Measurements from ENCODE around the gene AOPEP.

The AOPEP gene

DNA sequence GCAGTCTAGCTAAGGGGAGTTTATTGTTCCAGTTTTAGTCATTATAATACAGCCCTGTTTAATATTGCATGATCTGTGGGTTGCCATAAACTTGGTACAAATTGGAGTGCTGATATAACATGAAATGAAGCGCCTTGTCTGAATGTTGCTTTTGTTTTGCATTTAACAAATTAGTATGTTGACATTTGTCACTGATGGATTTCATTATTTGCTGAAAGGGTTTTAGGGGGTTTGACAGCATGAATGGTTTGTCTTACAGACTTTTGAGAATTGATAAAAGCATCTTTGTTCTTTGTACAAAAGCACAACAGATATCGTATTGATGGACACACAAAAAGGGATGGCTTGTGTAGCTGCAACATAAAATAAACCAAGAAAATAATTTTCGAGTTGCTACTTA is 178.3 kb downstream of the AOPEP start:
- DNase-seq, result no peak

DNA sequence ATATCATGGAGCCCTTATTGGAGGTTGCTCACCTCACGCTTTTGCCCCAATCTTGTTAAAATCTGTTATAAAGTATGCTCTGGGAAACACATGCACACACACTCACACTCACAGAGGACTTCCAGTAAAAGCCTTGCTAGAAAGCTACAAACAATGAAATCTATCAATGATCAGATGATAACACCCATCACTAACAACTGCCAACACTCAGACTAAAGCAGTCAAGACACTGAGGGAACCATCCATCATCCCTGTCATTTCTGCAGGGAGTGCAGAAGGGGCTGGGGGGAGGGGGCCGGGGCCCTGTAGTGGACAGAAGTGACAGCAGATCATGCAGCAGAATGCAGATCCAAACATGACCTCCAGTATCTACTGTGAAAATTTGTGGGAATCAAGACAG is 179.1 kb downstream of the AOPEP start:
- DNase-seq, result no peak

DNA sequence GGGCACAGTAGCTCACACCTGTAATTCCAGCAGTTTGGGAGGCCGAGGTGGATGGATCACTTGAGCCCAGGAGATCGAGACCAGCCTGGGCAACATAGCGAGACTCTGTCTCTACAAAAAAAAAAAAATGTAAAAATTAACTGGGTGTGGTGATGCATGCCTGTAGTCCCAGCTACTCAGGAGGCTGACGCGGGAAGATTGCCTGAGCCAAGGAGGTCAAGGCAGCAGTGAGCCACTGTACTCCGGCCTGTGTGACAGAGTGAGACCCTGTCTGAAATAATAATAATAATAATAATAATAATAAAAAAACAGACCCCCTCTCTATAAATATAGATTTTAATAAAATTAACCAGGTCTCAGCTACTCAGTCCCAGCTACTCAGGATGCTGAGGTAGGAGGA is 179.7 kb downstream of the AOPEP start:
- no peak for DNase-seq

DNA sequence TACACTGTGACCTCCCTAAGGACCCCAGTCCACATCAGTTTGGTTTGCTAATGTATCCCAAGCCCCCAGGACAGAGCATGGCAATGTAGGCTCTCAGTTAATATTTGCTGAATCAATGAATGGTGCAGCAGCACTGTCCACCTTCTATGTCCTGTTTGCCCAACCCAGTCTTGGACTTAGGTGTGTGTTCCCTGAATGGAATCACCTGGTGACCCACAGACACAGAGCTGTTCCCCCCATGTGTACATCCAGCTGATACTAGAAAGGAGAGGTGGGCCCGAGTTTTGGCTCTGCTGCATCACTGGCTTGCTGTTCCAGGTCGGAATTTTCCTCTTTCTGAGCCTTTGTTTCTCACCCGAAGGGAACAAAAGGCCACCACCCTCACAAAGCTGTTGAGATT is 180.2 kb downstream of the AOPEP start:
- DNase-seq, result no peak

GRCh38 chr9:94907264-94907936 is 180.9 kb downstream of the AOPEP start:
- DNase-seq, result no peak

GRCh38 chr9:94908011-94908563 is 181.6 kb downstream of the AOPEP start:
- DNase-seq, result peak; percentile 60

DNA sequence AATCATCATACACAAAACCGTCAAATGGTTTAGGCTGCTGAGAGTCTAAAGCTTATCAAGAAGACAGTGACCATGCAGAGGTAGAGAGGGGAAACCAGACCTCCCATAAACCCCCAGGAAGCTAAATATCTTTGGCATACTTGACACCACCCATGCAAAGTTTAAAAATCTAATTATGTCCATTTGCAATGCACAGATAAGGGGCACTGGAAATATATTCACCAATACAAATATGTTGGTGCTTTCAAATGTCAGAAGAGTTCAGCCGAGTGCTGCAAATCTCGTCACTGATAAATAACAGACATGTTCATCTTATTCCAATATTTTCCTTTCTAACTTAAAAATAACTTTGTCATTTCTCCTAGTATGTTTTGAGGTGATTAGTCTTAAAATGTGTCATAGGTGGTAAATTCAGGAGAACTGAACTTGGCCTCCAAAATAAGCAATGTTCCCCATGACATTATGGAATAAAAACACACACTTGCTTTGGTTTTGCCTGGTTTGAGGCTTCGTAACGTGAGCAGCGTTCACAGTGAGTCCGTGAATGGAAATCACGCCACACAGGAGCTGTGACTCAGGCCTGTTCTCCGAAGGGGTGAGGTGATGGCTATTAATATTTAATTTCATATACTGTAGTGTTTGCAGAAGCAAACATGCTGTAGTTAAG is 182.2 kb downstream of the AOPEP start:
- no peak for DNase-seq

DNA sequence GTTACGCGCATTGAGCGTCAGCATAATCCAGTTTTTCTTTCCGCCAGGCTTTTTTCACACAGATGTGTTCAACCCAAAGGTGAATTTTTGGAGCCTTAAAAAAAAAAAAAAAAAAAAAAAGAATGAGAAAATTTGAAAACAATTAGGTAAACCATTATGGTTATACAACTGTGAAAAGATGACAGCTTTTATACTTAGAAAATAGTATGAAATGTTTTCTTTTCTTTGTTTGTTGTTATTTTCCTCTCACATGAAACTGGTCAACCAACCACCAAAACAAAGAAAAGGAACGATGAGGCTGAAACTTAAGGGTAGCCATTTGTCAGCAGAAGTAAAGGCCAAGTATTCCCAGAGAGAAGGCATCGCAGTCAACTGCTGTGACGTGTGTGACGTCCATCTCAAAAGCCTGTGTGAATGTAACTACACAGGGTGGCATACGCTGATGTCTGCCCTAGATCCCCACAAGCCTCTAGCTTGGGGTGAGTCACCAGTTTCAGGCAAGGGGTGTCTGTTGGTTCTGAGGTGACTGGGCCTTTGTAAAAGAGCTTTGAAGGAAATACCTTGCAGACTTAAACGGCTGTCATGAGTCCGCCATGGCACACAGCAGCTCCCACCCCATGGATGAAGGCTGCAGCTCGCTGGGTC is 182.9 kb downstream of the AOPEP start:
- DNase-seq, result no peak

DNA sequence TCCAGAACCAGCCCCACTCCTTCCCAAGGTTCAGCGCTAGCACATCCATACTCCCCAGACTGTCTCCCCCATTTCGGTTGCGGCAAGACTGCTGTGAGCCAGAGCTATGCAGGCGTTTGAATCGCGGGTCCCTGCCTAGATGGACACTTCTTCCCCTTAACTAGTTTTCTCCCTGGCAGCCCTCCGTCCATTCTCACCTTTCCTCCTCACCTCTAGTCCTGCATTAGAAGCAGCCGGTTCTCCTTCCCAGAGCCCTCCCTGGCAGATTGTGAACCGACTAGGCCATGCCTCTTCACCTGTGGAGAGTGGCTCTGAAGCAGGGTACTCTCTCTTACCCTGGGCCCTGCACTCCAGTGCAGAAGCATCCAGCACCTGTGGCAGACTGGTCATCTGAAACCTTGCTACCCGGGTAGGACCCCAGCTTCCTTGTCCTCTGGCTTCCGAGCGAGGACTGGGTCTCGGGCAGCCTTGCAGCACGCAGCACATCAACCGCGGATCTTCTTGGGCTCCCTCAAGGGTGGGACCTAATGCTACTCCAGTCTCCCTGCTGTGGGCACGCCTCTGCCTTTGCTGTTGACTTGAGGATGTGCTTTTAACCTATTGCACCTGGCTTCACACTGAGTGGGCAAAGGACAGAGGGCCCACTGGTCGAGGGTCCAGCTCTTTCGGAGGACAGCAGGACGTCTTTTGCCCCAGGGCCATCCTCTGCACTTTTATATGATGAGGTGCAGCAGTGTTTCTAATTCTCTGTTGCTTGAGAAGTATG is 183.6 kb downstream of the AOPEP start:
- DNase-seq, result no peak

GRCh38 chr9:94911211-94911610 is 184.7 kb downstream of the AOPEP start:
- no peak for DNase-seq

DNA sequence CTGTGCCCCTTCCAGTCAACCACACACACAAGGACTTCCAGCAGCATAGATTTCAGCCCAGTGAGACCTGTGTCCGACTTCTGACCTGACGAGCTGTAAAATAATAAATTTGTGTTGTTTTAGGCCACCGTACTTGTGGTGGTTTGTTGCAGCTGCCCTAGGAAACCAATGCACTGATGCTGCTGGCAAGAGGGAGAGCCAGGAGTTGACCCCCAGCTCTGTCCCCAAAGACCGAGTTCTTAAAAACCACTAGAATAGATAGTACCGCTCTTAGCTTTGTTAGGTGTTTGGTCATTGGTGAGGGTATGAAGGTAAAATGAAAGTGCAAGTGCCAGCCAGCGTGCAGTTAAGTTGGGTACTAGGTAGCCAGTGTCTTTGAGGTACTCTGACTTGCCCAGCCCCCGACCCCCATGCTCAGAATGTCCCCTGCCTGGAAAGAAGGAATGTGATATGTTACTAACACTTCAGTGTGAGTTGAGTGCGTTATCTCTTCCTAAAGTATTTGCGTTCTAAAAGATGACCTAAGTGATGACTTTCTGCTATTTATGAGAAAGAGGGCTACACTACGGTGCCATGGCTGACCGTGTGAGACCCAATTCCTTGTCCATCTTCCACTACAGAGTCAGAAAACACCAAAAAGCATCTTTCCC is 185.6 kb downstream of the AOPEP start:
- DNase-seq, result no peak

DNA sequence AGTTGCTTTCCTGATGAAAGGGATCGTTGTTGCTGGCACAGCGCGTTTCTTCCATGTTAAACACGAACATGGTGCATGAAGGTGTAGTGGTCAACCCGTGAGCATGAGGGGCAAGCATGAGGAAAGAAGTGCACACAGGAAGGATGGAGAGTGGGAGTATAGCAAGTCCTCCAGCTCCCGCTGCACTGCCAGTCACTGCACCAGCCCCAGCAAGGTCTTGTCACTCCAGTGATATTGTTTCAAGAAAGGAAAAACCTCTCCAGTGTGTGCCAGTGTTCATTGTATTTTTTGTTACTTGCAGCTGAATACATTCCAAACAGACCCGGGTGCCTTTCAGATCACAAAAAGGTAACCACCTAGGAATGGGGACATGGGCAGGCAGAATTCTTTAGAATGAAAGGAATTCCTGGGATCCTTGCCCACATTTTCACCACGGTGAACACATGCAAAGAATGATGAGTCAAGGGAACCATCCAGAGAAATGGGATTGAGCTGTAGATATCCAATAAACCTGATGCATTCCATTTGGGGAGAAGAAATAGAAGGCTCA is 186.3 kb downstream of the AOPEP start:
- no peak for DNase-seq

DNA sequence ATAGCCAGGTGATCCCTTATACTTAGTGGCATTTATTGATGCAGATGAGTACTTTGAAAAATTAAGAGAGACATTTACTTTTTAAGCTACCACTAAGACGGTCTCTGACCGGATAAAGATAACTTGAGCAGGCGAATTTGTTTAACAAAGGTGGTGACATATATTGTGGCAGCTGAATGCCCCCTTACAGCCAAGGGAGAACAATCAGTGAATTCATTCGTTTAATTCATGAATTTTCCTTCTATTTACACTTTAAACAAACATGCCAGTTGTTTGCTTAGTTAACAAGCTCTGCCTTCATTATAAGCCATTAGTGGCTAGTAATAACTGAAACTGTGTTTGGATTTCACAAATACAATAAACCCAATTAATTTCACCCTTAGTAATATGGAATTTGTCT is 187.1 kb downstream of the AOPEP start:
- no peak for DNase-seq

GRCh38 chr9:94915476-94916450 is 189.3 kb downstream of the AOPEP start:
- no peak for DNase-seq

GRCh38 chr9:94916956-94917355 is 190.5 kb downstream of the AOPEP start:
- no peak for DNase-seq

GRCh38 chr9:94918038-94918753 is 191.7 kb downstream of the AOPEP start:
- DNase-seq, result peak; percentile 5

DNA sequence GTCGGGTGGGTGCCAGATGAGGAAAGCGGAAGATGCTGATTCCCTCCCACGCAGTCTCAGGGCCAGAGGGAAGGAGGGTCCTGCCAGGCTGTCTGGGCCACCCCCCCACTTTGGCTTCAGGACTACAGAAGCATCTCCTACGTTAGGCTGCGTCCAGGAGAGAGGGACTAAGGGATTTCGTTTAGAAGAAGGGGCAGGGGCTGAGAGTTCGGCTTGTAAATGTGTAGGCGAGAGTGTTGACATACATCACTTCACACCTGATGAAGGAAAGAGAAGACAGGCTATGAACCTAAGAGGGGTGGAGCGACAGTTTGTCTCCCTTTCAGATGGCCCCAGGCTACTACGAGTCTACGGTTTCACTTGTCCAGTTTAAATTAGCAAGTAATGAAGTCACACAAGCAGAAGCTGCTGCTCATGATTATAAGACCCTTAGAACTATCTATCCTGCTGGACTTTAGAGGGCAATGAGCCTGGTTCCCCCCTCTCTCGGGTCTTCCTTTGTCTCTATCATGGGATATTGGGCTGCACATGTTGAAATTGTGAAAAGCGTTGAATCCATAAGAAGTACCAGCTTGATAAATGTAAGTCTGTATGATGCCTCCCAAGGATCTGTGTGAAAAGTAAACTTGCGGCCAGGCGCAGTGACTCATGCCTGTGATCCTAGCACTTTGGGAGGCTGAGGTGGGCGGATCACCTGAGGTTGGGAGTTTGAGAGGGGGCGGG is 193.0 kb downstream of the AOPEP start:
- no peak for DNase-seq

DNA sequence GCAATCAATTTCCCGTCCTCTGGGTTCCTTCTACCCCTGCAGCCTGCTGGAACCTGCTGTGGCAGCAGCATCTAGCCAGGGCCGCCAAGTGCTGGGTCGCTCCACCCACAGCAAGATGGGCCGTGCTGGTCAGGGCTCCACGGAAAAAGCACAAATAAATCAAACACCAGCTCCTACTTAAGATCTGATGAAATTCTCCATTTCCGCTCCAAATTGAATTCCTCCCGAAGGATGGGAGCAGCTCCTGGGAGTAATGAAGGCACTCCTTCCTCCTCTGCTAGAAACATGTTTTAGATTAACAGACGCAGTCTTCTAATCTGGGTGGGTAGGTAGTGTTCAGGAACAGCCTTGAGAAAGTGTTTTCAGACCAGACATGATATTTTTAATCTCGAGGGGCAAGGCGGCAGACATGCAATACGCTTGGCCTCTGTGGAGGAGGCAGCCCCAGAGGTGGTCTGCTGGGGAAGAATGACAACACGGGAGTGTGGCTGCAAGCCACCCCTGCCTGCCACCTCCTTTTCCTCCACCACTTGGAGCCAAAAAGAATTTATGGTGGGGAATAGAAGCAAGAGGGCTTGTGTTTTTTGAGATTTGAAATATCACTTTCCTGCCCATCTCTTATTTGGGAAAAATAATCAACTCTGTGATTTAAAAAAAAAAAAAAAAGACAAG is 194.1 kb downstream of the AOPEP start:
- DNase-seq, result no peak

GRCh38 chr9:94921092-94921471 is 194.6 kb downstream of the AOPEP start:
- no peak for DNase-seq

All from GF-D8 (cell line).